ENCODE data around the gene SCARF2. TPM values are rescaled to one million over a fixed set of nuclear protein-coding genes. Genes with fewer than 3 reads are reported as not detected.
"Not testable (repeated sequence)": the region's sequence is repeated elsewhere in the genome, so short reads cannot be mapped to it uniquely, and the experiment has no call there.

Gene SCARF2
- total and polyA plus RNA-seq, 10 donors, result 1.1 to 18.0 (median 9.4) TPM

GRCh38 chr22:20420157-20420842 is 17.3 kb downstream of the SCARF2 start:
- Histone ChIP-seq H3K4me3 (no peak overlapping the region), H3K27ac (no peak overlapping the region), H3K4me1 (peaks cover 8 to 38% (median 22%) of the 10 kb centered on the region in 6 donors), H3K36me3 (peaks cover 0 to 6% (median 0%) of the 10 kb centered on the region in 6 donors), H3K27me3 (replicated peaks in 1 of 7) (peaks cover 0 to 28% (median 14%) of the 10 kb centered on the region in 7 donors), H3K9me3 (no peaks in the 10 kb centered on the region)
- WGBS, 5 donors, result 85 to 91% (median 89%) methylated on average over 11 of the region's 11 CpGs
- intact Hi-C loops (cut with DNase I; ENCODE audit: low total_unique reads), result no loop called here
- TF ChIP-seq POLR2AphosphoS5 (IDR thresholded peaks at IDR 0.05) (no peak), CTCF (IDR thresholded peaks at IDR 0.05 in 8 of 11, conservative IDR thresholded peaks at IDR 0.05 in 3 of 11) (no peak), POLR2A (IDR thresholded peaks at IDR 0.05) (no peak)
- peak; percentile 41 for DNase-seq

- no peak overlapping the region for H3K4me3 ChIP-seq
- no peaks in the 10 kb centered on the region for H3K9me3 ChIP-seq
- no peak for DNase-seq
- peaks cover 3 to 31% (median 15%) of the 10 kb centered on the region in 6 donors for H3K4me1 ChIP-seq
- intact Hi-C loops (cut with DNase I; ENCODE audit: low total_unique reads), result loop anchor here (2.0 to 5.0 kb wide), 2 partner anchors 38 to 77 kb away; no protein-coding TSS in a partner anchor
- TF ChIP-seq POLR2AphosphoS5 (IDR thresholded peaks at IDR 0.05) (no peak), POLR2A (IDR thresholded peaks at IDR 0.05) (no peak)
- no peaks in the 10 kb centered on the region for H3K36me3 ChIP-seq
- H3K27ac ChIP-seq, result no peak overlapping the region
- peaks cover 0 to 21% (median 7%) of the 10 kb centered on the region in 7 donors for H3K27me3 ChIP-seq (replicated peaks in 1 of 7)
- WGBS, 5 donors, result 87 to 91% (median 90%) methylated on average over 2 of the region's 2 CpGs
Observed at GRCh38 chr22:20419664-20419951, 18.0 kb downstream of the SCARF2 start.

- DNase-seq, result peak; percentile 94
- Histone ChIP-seq H3K27ac (peak overlapping the region in 5 of 8 donors; percentile 23 to 61 (median 44)), H3K27me3 (replicated peaks in 1 of 7) (peaks cover 0 to 8% (median 0%) of the 10 kb centered on the region in 7 donors), H3K36me3 (no peaks in the 10 kb centered on the region), H3K4me3 (peak overlapping the region; percentile 11 to 63 (median 32)), H3K9me3 (no peaks in the 10 kb centered on the region), H3K4me1 (peaks cover 3 to 18% (median 9%) of the 10 kb centered on the region in 6 donors)
- peak; percentile 16 to 79 (median 68) for TF ChIP-seq POLR2AphosphoS5 (IDR thresholded peaks at IDR 0.05)
- no peak for TF ChIP-seq POLR2A (IDR thresholded peaks at IDR 0.05)
- TF ChIP-seq CTCF (IDR thresholded peaks at IDR 0.05 in 8 of 11, conservative IDR thresholded peaks at IDR 0.05 in 3 of 11), result peak; percentile 41 to 99 (median 75)
- WGBS, 5 donors, result 18 to 24% (median 20%) methylated on average over 30 to 42 of the region's 42 CpGs
- intact Hi-C loops (cut with DNase I; ENCODE audit: low total_unique reads), result loop anchor here (2.0 to 5.0 kb wide), 2 partner anchors 39 to 79 kb away; no protein-coding TSS in a partner anchor
Observed at GRCh38 chr22:20418211-20418788, 19.3 kb downstream of the SCARF2 start.

GRCh38 chr22:20415699-20416098 is 21.9 kb downstream of the SCARF2 start:
- H3K27me3 ChIP-seq (replicated peaks in 1 of 7); DNase-seq; H3K4me3 ChIP-seq; H3K36me3 ChIP-seq; H3K27ac ChIP-seq; H3K9me3 ChIP-seq: not testable (repeated sequence)
- intact Hi-C loops (cut with DNase I; ENCODE audit: low total_unique reads), result loop anchor here (5.0 kb wide), 1 partner anchor 42 kb away; no protein-coding TSS in a partner anchor
- peaks cover 3 to 12% (median 7%) of the 10 kb centered on the region in 6 donors for H3K4me1 ChIP-seq
- 75 to 88% (median 79%) methylated on average over 3 of the region's 3 CpGs for WGBS, 5 donors

- intact Hi-C loops (cut with DNase I; ENCODE audit: low total_unique reads), result loop anchor here (5.0 kb wide), 1 partner anchor 42 kb away; no protein-coding TSS in a partner anchor
- not testable (repeated sequence) for H3K36me3 ChIP-seq; H3K9me3 ChIP-seq; DNase-seq; H3K27me3 ChIP-seq (replicated peaks in 1 of 7); H3K27ac ChIP-seq; H3K4me3 ChIP-seq
- peaks cover 3 to 12% (median 7%) of the 10 kb centered on the region in 6 donors for H3K4me1 ChIP-seq
- WGBS, 5 donors, result 86 to 95% (median 93%) methylated on average over 3 of the region's 3 CpGs
Observed at GRCh38 chr22:20415241-20415640, 22.4 kb downstream of the SCARF2 start.

Measured in spleen (tissue), 11 donors.